Measurements from ENCODE around the gene CSF3R.
A peak's percentile ranks its signal among the peaks of the same experiment; 100 is the strongest.

Gene CSF3R

GRCh38 chr1:36503159-36503558, 20.4 kb upstream of the CSF3R start:
- no peak for TF ChIP-seq GATA2 (IDR thresholded peaks at IDR 0.05; ENCODE audit: low read depth, low read length)
- TF ChIP-seq GATA3 (IDR thresholded peaks at IDR 0.05; ENCODE audit: low read depth, low read length) = no peak

DNA sequence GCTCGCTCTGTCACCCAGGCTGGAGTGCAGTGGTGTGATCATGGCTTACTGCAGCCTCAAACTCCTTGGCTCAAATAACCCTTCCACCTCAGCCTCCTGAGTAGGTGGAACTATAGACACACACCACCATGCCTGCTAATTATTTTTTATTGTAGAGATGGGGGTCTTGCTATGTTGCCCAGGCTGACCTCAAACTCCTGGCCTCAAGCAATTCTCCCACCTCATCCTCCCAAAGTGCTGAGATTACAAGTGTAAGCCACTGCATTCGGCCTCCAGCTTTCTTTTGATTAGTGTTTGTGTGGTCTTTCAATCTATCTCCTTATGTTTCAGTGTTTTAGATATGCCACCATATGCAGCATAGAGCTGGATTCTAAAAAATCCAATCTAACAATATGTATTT, 19.9 kb upstream of the CSF3R start:
- TF ChIP-seq GATA3 (IDR thresholded peaks at IDR 0.05; ENCODE audit: low read depth, low read length) = no peak
- no peak for TF ChIP-seq GATA2 (IDR thresholded peaks at IDR 0.05; ENCODE audit: low read depth, low read length)

GRCh38 chr1:36497207-36497606, 14.5 kb upstream of the CSF3R start:
- TF ChIP-seq GATA2 (IDR thresholded peaks at IDR 0.05; ENCODE audit: low read depth, low read length) (no peak), GATA3 (IDR thresholded peaks at IDR 0.05; ENCODE audit: low read depth, low read length) (no peak)

DNA sequence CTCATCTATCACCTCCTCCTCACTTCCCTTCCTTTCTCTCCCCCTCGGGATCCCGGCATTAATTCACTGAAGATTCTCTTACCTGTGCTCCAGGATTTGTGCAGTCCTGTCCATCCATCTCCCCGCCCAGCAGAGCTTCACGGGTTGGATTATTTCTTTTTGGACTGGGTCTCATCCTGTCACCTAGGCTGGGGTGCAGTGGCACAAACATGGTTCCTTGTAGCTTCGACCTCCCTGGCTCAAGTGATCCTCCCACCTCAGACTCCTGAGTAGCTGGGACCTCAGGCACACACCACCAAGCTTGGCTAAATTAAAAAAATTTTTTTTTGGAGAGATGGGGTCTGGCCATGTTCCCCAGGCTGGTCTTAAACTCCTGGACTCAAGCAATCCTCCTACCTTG, 12.3 kb upstream of the CSF3R start:
- TF ChIP-seq GATA3 (IDR thresholded peaks at IDR 0.05; ENCODE audit: low read depth, low read length) (no peak), GATA2 (IDR thresholded peaks at IDR 0.05; ENCODE audit: low read depth, low read length) (no peak)

- TF ChIP-seq GATA3 (IDR thresholded peaks at IDR 0.05; ENCODE audit: low read depth, low read length) = no peak
- TF ChIP-seq GATA2 (IDR thresholded peaks at IDR 0.05; ENCODE audit: low read depth, low read length) = no peak
Observed at GRCh38 chr1:36493524-36493923, 10.8 kb upstream of the CSF3R start.

- TF ChIP-seq GATA2 (IDR thresholded peaks at IDR 0.05; ENCODE audit: low read depth, low read length) (no peak), GATA3 (IDR thresholded peaks at IDR 0.05; ENCODE audit: low read depth, low read length) (no peak)
Observed at GRCh38 chr1:36492491-36492890, 9.8 kb upstream of the CSF3R start.

DNA sequence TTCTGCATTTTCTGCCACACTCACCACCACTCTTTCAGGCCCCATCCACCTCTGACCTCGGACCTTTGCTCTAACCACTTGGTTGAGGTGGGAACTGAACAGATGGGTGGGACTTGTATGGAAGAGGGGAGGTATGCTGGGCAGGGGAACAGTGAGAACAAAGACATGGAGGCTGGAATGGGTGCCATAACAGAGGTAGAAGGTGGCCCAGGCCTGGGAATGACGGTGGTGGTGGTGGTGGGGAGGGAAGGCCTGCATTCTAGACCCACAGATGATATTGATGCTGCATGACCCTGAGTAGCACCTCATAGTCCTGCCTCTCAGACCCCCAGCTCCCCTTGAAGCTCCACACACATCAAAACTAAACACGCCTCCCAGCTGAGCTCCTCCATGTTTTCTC, 5.2 kb upstream of the CSF3R start:
- TF ChIP-seq GATA2 (IDR thresholded peaks at IDR 0.05; ENCODE audit: low read depth, low read length) (no peak), GATA3 (IDR thresholded peaks at IDR 0.05; ENCODE audit: low read depth, low read length) (no peak)

GRCh38 chr1:36486439-36487335, 4.0 kb upstream of the CSF3R start:
- no peak for TF ChIP-seq GATA3 (IDR thresholded peaks at IDR 0.05; ENCODE audit: low read depth, low read length)
- no peak for TF ChIP-seq GATA2 (IDR thresholded peaks at IDR 0.05; ENCODE audit: low read depth, low read length)

GRCh38 chr1:36486093-36486438, 3.4 kb upstream of the CSF3R start:
- TF ChIP-seq GATA2 (IDR thresholded peaks at IDR 0.05; ENCODE audit: low read depth, low read length) (no peak), GATA3 (IDR thresholded peaks at IDR 0.05; ENCODE audit: low read depth, low read length) (no peak)

DNA sequence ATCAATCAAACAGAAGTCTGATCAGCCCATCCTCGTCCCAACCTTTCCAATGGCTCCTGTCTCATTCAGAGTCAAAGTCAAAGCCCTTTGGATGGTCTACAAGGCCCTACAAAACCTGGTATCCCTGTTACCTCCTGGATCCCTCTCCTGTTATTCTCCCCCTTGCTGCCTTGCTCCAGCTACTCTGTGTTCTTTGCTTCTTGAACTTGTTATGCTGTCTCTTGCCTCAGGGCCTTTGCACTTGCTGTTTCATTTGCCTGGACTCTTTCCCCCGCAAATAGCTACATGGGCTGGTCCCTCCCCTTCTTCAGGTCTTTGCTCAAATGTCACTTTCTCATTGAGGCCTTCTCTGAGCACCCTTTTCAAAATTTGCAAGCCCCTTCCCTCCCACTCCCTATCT, 1.4 kb upstream of the CSF3R start:
- TF ChIP-seq GATA3 (IDR thresholded peaks at IDR 0.05; ENCODE audit: low read depth, low read length) = no peak
- no peak for TF ChIP-seq GATA2 (IDR thresholded peaks at IDR 0.05; ENCODE audit: low read depth, low read length)

DNA sequence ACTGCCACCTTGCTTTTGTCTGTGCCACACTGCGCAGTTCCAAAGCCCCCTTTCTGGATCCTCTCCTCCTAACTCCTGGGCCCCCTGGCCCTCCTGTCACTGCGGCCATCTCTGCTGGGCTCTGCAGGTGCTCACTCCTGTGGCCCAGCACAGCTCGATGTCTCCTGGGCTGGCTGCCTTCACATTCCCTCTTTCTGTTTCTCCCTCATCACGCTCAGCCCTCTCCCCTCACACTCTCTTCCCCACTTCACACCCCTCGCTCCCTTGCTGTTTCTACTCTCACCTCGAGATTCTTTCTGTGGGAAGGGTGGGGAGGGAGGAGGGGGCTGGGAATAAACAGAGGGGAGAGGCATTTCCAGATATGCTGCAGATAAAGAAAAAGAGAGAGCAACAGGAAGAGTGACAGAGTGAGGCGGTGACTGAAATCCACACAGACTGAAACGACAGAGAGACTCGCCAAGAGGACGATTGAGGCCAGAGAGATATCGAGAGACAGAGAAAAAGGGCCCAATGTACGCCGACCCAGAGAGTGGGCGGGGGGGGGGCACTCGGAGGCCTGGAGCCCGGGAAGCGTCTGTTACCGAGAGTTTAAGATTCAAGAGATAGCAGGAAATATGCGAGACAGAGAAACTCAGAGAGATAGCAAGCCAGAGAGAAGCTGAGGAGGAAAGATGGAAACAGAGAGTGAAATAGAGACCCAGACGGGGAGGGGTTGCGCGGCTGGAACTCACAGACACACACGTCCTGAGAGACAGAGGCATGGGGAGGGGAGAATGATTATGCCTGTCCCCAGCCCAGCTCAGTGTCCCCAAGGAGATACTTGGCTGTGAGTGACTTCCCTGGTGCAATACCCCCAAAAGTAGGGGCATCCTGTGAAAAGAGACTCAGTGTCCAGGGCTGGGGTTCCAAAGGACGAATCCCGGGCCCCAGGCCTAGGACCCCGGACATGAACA, 666 bp downstream of the CSF3R start:
- TF ChIP-seq GATA3 (IDR thresholded peaks at IDR 0.05; ENCODE audit: low read depth, low read length) (0 out of 2 replicates have a peak, but pooled peaks have one; percentile 18), GATA2 (IDR thresholded peaks at IDR 0.05; ENCODE audit: low read depth, low read length) (peak; percentile 61)

DNA sequence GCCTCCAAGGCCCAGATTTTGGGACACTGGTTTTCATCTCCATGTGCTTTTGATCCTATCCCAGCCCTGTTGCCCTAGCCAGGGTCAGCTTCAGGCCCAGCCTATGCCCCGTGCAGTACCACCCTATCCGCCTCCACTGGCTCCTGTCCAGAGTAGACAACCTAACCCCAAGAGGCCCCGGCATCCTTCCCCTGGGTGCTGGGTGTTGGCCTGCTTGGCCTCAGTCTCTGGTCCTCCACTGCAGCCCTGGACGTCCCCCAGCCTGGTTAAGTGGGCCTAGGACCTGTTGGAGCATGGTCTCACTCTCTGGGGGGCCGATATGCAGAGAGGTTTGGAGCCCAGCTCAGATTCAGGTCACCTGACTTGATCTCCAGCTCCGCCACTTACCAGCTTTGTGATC, 1.6 kb downstream of the CSF3R start:
- no peak for TF ChIP-seq GATA3 (IDR thresholded peaks at IDR 0.05; ENCODE audit: low read depth, low read length)
- TF ChIP-seq GATA2 (IDR thresholded peaks at IDR 0.05; ENCODE audit: low read depth, low read length) = no peak

GRCh38 chr1:36480161-36480560, 2.6 kb downstream of the CSF3R start:
- no peak for TF ChIP-seq GATA3 (IDR thresholded peaks at IDR 0.05; ENCODE audit: low read depth, low read length)
- TF ChIP-seq GATA2 (IDR thresholded peaks at IDR 0.05; ENCODE audit: low read depth, low read length) = no peak

DNA sequence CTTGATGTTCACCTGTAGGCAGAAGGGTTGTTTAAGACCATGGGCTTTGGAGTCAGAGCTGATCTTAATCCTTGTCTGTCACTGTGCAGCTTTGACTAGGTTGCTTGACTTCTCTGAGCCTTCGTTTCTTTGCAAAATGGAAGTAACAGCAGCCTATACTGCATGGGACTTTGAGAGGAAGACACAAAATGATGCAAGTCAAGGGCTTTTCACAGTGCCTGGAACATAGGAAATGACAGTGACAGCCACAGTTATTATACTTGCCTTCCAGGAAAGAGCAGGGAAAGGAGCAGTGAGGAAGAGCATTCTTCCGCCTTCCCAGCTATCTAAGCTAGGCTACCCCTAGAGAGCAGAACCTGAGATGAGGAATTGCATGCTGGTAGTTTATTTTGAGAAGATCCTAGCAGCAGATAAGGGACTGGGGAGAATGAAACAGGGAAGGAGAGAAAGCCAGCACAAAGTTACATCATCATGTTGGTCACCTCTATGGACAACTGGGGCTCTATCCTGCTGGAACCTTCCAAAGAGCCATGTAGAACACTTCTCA, 3.1 kb downstream of the CSF3R start:
- TF ChIP-seq GATA2 (IDR thresholded peaks at IDR 0.05; ENCODE audit: low read depth, low read length) (peak; percentile 36; the same call in 1 of the 2 replicates), GATA3 (IDR thresholded peaks at IDR 0.05; ENCODE audit: low read depth, low read length) (no peak)

Measured in SH-SY5Y (cell line).